ENCODE data around the gene CEP57L1.
"Not testable (repeated sequence)": the region's sequence is repeated elsewhere in the genome, so short reads cannot be mapped to it uniquely, and the experiment has no call there.

Gene CEP57L1

GRCh38 chr6:109112663-109113062, 17.4 kb downstream of the CEP57L1 start:
- not testable (repeated sequence) for DNase-seq

DNA sequence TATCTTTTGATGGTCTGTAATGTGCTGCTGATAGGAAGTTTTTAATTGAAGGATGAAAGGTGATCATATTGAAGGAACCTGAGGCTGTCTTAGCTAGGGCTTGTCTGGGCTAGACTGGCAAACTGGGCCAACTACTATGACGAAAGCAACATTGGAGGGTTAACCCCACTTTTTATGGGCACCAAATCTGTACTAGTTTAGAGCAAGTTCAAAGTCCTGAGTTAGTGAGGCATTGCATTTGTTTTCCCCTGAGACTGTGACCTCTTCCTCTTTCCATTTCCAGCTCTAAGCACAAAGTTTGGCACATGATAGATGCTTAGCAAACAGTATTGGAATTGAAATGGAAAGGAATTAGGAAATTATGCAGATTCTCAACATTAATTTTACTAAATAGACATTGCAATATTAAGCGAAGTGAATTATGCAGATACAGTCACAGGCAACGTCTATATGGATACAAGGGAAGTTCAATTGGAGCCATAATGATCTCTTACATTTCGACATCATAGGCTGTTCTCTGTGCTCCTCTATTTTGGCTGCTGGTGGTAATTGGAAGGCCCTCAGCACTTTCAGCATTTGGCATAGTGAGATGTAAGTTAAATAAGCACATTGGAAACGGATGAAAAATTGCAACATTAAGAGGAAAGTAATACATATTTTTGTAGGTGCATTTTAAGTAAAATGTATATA, 22.2 kb downstream of the CEP57L1 start:
- DNase-seq = no peak

- no peak for DNase-seq
These were observed 23.0 kb downstream of the CEP57L1 start for GRCh38 chr6:109118337-109118736.

- no peak for DNase-seq
These were observed 23.6 kb downstream of the CEP57L1 start for GRCh38 chr6:109118871-109119354.

DNA sequence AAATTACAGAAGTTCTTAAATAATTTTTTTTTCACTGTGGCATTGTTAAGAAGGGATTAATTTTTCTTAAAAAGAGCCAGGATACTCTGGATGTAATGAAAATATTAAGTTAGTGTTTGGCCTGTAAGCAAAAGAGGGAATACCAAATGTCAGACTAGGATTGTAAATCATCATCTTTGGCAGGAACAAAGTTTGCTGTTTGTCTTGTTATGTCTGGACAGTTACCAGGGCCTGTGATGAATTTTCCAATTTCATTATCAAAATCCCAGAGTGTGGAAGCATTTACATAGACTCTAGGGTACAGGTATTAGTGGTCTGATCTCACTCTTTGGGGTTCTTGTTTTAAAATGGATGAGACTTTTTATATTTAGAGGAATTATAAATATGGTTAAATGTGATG, 26.1 kb downstream of the CEP57L1 start:
- DNase-seq = peak; percentile 21

- no peak for DNase-seq
These were observed 28.9 kb downstream of the CEP57L1 start for GRCh38 chr6:109124219-109124618.

GRCh38 chr6:109125504-109125903, 30.2 kb downstream of the CEP57L1 start:
- DNase-seq = no peak

GRCh38 chr6:109130065-109130464, 34.8 kb downstream of the CEP57L1 start:
- DNase-seq = no peak

GRCh38 chr6:109135600-109135999, 40.3 kb downstream of the CEP57L1 start:
- DNase-seq = not testable (repeated sequence)

- DNase-seq = not testable (repeated sequence)
These were observed 40.7 kb downstream of the CEP57L1 start for GRCh38 chr6:109136039-109136438.

DNA sequence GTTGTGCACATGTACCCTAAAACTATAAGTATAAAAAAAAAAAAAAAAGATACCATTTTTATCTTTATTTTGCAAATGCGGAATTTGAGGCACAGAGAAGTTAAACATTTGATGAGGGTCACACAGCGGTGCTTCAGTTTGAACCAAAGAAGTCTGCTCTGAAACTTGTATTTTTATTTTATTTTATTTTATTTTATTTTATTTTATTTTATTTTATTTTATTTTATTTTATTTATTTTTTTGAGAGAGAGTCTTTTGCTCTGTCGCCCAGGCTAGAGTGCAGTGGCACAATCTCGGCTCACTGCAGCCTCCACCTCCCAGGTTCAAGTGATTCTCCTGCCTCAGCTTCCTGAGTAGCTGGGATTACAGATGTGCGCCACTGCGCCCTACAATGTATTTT, 41.2 kb downstream of the CEP57L1 start:
- DNase-seq = not testable (repeated sequence)

- peak; percentile 0 for DNase-seq
These were observed 43.8 kb downstream of the CEP57L1 start for GRCh38 chr6:109139109-109139508.

GRCh38 chr6:109142067-109142466, 46.8 kb downstream of the CEP57L1 start:
- not testable (repeated sequence) for DNase-seq

GRCh38 chr6:109143191-109143590, 47.9 kb downstream of the CEP57L1 start:
- DNase-seq = no peak

- not testable (repeated sequence) for DNase-seq
These were observed 52.9 kb downstream of the CEP57L1 start for GRCh38 chr6:109148251-109148650.

- not testable (repeated sequence) for DNase-seq
These were observed 53.4 kb downstream of the CEP57L1 start for GRCh38 chr6:109148716-109149115.

DNA sequence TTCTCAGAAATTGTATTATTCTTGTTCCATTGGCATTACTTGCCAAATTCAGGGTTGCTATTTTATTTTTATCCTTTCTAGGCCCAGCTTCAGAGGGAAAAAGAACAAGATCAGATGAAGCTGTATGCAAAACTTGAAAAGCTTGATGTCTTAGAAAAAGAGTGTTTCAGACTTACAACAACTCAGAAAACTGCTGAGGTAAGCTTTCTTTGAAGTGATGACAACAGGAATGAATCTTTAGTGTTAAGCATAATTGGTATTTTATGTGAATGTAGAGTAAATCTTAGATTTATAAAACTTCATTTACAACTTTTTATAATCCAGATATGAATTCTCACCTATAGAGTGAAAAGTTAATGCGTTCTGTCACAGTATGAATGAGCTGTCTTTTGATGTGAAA, 58.4 kb downstream of the CEP57L1 start:
- no peak for DNase-seq

DNA sequence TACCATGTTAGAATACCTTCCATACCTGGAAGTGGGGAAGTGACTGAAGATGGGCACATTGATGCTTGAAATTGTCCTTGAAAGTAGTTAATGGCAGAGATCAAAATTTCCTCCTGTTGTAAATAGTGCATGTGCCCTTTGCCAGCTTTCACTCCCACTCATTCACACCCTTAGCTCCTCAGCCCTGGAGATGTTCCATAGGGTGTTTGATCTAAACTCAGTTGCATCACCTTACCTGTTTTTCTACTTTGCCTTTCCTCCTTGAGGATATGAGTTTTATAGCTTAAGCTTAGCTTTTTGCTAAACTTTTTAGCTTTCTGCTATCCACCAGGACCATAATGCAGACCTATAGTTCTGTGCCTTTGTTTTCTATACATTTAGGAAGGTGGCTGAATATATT, 69.0 kb downstream of the CEP57L1 start:
- no peak for DNase-seq

GRCh38 chr6:109165392-109165974, 70.2 kb downstream of the CEP57L1 start:
- DNase-seq = peak; percentile 29

GRCh38 chr6:109166673-109167072, 71.4 kb downstream of the CEP57L1 start:
- no peak for DNase-seq

GRCh38 chr6:109167562-109167961, 72.3 kb downstream of the CEP57L1 start:
- no peak for DNase-seq

DNA sequence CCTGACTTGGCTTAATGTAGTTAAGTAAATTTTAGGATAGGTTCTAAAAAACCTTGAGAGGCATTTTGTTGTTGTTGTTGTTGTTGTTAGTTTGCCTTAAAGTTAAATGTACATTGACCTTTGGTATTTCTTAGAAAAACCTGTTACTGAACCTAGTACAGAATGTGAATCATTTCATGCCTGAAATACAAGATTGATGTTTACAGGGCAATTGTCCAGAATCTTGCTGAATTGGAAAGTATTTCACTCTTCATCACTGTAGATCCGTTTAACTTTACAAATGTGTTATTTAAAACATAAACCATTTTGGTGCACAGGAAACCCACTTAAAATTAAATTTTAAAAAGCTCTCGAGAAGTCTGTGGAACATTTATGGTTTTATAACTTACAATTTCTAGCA, 75.0 kb downstream of the CEP57L1 start:
- no peak for DNase-seq

DNA sequence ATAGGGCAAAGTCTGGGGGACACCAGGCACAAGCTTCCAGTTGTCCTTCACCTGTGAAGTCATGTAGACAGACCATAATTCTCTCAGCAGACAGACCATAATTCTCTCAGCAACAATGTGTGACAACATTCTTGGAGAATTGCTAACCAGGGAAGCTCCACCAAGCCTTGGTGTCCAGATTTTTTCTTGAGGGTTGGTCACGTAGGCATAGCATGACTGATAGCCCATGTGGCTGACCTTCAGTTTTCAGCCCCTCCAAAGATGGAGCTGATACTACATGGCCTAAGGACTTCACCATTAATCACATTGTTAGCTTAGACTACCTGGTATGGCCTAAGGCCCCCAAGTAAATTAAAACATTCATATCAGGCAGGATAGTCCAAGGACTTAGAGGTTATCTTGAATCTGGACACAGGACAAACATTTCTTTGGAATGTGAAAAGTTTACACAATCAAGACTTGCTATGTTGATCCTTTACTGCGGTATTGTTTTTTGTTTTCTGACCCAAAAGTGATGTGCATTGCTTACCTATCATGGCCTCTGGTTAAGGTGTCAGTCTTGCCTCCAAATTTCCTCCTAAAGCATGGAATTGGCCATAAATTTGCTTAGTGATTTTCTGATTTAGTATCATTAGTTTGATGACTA, 76.9 kb downstream of the CEP57L1 start:
- DNase-seq = no peak

DNA sequence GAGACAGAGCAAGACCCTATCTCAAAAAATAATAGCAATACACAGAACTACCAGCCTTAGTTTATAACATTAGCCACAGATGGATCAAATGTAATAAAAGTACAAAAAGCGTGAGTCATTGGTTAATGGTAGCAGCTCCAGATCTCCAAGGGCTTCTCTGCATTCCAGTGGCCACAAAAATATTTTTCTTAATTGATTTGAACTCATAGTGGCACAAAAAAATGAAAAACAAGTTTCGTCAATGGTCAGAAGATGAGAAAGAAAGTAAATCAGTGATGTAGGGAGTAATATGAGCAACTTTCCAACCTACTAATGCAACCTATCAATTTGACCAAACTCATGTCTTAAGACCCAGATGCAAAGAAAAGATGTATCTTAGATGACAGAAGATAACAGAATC, 79.6 kb downstream of the CEP57L1 start:
- peak; percentile 79 for DNase-seq

Measured in fibroblast of skin of scalp (primary cell).